SU-DHL-6 (cell line): ENCODE results near the gene MEMO1.

Experiments used
- H2AFZ ChIP-seq: fragments of 200-600 bp; sonication (generic); 2 replicates; pipeline ENCODE4 v1.6.1; 2014; ENCODE audit warnings: low read depth, mild to moderate bottlenecking, moderate library complexity, mixed read lengths, antibody characterized with exemption, low read length; ENCODE audit not compliant: severe bottlenecking
- H3F3A ChIP-seq: fragments of 200-600 bp; shearing (Covaris generic); 2 replicates; pipeline ENCODE4 v1.6.0; 2016; ENCODE audit warnings: antibody characterized with exemption, mild to moderate bottlenecking; ENCODE audit not compliant: insufficient read depth
- H3K27ac ChIP-seq: fragments of 200-600 bp; sonication (generic); 2 replicates; pipeline ENCODE4 v1.5.1; 2016; ENCODE audit warnings: low read depth, mild to moderate bottlenecking, low read length, moderate library complexity, mixed read lengths
- H3K27me3 ChIP-seq: fragments of 200-600 bp; sonication (generic), shearing (Covaris generic); 2 replicates; pipeline ENCODE4 v1.6.0; 2014; ENCODE audit warnings: mild to moderate bottlenecking, low read length
- H3K36me3 ChIP-seq: fragments of 200-600 bp; sonication (generic); 2 replicates; pipeline ENCODE4 v1.6.1; 2014; ENCODE audit warnings: mild to moderate bottlenecking, low read length, mixed read lengths
- H3K4me2 ChIP-seq: fragments of 300-600, 200-600 bp; shearing (Covaris generic), sonication (generic); 2 replicates; pipeline ENCODE4 v1.6.0; 2014; ENCODE audit warnings: low read length, low read depth, mild to moderate bottlenecking; ENCODE audit not compliant: poor library complexity, severe bottlenecking
- H3K4me3 ChIP-seq: fragments of 200-600 bp; sonication (generic); 2 replicates; pipeline ENCODE4 v1.5.1; 2014; ENCODE audit warnings: antibody characterized with exemption, low read length, mild to moderate bottlenecking, mixed read lengths; ENCODE audit not compliant: insufficient read depth, poor library complexity, severe bottlenecking
- H3K79me2 ChIP-seq: fragments of 200-600 bp; sonication (generic); 2 replicates; pipeline ENCODE4 v1.6.1; 2014; ENCODE audit warnings: mild to moderate bottlenecking, low read length, moderate library complexity; ENCODE audit not compliant: insufficient read depth
- H3K9ac ChIP-seq: fragments of 200-600 bp; sonication (generic); 2 replicates; pipeline ENCODE4 v1.7.0; 2014; ENCODE audit warnings: mild to moderate bottlenecking, low read length
- H3K9me2 ChIP-seq: fragments of 200-600 bp; sonication (generic); replicated peaks from 2 replicates; pipeline ENCODE4 v1.6.1; 2014; ENCODE audit warnings: low read length; ENCODE audit not compliant: insufficient read depth
- H3K9me3 ChIP-seq: fragments of 200-600 bp; sonication (generic); 2 replicates; pipeline ENCODE4 v1.6.1; 2014; ENCODE audit warnings: low read length, mixed read lengths; ENCODE audit not compliant: insufficient read depth
- H4K20me1 ChIP-seq: fragments of 200-600 bp; sonication (generic); 2 replicates; pipeline ENCODE4 v1.6.1; 2014; ENCODE audit warnings: low read depth, mild to moderate bottlenecking, antibody characterized with exemption, low read length, moderate library complexity, mixed read lengths
- EZH2phosphoT487 ChIP-seq: fragments of 200-600 bp; sonication (generic), shearing (Covaris generic); conservative IDR thresholded peaks from 2 replicates; pipeline ENCODE4 v1.6.1; 2018; ENCODE audit warnings: mild to moderate bottlenecking, antibody characterized with exemption, low read length, moderate library complexity, mixed read lengths
- TF ChIP-seq, protein P1 (sequence below): fragments of 200-600 bp; sonication (generic); IDR thresholded peaks from one replicate; pipeline ENCODE4 v1.5.1; 2017; ENCODE audit warnings: antibody characterized with exemption, mild to moderate bottlenecking, low read length, moderate library complexity; ENCODE audit not compliant: insufficient read depth, poor library complexity, severe bottlenecking

The MEMO1 gene

DNA sequence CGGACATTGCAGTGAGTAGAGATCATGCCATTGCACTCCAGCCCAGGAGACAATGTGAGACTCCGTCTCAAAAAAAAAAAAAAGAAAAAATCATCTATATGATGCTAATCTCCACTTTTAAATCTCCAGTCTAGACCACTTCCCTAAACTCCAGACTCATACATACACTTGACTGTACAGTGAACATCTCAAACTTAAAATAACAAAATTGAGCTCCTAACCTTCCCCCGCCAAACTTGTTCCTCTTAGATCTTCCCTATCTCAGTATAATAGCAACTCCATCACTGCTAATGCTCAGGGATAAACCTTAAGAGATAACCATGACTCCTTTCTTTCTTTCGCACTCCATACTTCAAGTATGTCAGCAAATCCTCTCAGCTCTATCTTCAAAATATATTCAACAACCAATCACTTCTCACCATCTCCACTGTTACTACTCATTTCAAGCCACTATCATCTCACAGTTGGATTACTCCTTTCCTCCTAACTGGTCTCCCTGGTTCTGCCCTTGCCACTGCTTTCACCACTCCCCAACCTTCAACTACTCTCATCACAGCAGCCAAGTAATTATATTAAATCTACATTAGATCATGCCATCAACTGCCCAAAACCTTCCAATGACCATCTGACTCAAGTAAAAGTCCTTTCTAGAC, 12.0 kb downstream of the MEMO1 start:
- peaks cover 2% of the 10 kb centered on the region; the same call in 1 of the 2 replicates for H3K36me3 ChIP-seq
- H3K9me3 ChIP-seq: no peaks in the 10 kb centered on the region
- no peaks in the 10 kb centered on the region for H3K27me3 ChIP-seq
- H4K20me1 ChIP-seq: peaks cover 5% of the 10 kb centered on the region; the same call in 1 of the 2 replicates
- H3K79me2 ChIP-seq: peaks cover 97% of the 10 kb centered on the region
- no peak overlapping the region for H3K27ac ChIP-seq
- peaks cover 16% of the 10 kb centered on the region for H3F3A ChIP-seq
- H3K9me2 ChIP-seq: no peaks in the 10 kb centered on the region
- no peak overlapping the region for H3K4me3 ChIP-seq
- no peak overlapping the region for H2AFZ ChIP-seq
- no peak overlapping the region for H3K9ac ChIP-seq
- no peak overlapping the region for H3K4me2 ChIP-seq
- TF ChIP-seq EZH2phosphoT487: no peak
- TF ChIP-seq, protein P1, sequence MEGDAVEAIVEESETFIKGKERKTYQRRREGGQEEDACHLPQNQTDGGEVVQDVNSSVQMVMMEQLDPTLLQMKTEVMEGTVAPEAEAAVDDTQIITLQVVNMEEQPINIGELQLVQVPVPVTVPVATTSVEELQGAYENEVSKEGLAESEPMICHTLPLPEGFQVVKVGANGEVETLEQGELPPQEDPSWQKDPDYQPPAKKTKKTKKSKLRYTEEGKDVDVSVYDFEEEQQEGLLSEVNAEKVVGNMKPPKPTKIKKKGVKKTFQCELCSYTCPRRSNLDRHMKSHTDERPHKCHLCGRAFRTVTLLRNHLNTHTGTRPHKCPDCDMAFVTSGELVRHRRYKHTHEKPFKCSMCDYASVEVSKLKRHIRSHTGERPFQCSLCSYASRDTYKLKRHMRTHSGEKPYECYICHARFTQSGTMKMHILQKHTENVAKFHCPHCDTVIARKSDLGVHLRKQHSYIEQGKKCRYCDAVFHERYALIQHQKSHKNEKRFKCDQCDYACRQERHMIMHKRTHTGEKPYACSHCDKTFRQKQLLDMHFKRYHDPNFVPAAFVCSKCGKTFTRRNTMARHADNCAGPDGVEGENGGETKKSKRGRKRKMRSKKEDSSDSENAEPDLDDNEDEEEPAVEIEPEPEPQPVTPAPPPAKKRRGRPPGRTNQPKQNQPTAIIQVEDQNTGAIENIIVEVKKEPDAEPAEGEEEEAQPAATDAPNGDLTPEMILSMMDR: no peak

DNA sequence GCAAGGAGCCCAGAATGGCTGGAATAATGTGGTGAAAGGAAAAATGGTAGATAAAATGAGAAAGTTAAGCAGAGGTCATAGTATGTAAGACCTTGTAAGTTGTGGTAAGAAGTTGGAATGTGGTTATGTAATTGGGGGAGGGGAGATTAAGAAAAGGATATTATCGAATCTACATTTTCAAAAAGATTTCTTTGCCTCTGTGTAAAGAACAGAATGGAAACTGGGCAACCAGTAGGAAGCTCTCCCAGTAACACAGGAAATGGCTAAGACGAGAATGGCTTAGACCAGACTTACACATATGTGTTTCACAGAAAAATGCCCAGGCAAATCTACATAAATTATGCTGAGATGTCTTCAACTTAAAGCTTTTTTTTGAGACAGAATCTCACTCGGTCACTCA, 13.2 kb downstream of the MEMO1 start:
- Histone ChIP-seq H3K4me3 (no peak overlapping the region), H3K9ac (no peak overlapping the region), H4K20me1 (peaks cover 5% of the 10 kb centered on the region), H3K27ac (no peak overlapping the region), H3K9me2 (no peaks in the 10 kb centered on the region), H3K79me2 (peaks cover 97% of the 10 kb centered on the region), H3K4me2 (no peak overlapping the region), H2AFZ (no peak overlapping the region), H3F3A (peaks cover 15% of the 10 kb centered on the region), H3K27me3 (no peaks in the 10 kb centered on the region), H3K36me3 (0 out of 2 replicates have a peak, but pooled peaks cover 1% of the 10 kb centered on the region), H3K9me3 (no peaks in the 10 kb centered on the region)
- no peak for TF ChIP-seq EZH2phosphoT487
- TF ChIP-seq, protein P1: no peak

DNA sequence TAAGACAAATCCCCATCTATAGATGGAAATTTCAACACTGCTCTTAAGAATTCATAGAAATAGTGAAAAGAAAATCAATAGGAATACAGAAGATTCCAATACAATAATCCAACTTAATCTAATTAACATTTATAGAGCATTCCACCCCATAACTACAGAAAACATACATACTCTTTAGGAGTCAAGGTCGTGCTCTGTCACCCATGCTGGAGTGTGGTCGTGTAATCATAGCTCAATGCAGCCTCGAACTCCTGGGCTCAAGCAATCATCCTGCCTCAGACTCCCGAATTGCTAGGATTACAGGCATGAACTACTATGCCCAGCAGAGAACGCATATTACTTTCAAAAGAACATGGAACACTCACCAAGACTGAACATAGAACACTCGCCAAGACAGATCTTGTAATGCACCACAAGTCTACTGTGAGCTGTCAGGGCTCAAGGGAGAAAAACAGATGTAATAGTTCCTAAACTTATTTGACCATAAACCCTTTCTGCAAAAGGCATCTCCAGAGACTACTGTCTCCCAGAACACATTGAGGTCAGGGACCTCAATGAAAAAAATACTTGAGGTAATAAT, 14.1 kb downstream of the MEMO1 start:
- Histone ChIP-seq H4K20me1 (peaks cover 5% of the 10 kb centered on the region), H3F3A (peaks cover 12% of the 10 kb centered on the region), H3K4me3 (no peak overlapping the region), H3K4me2 (no peak overlapping the region), H3K9me2 (no peaks in the 10 kb centered on the region), H3K9me3 (no peaks in the 10 kb centered on the region), H3K79me2 (peaks cover 99% of the 10 kb centered on the region), H3K27me3 (no peaks in the 10 kb centered on the region), H3K27ac (no peak overlapping the region), H3K36me3 (no peaks in the 10 kb centered on the region), H2AFZ (no peak overlapping the region), H3K9ac (no peak overlapping the region)
- no peak for TF ChIP-seq EZH2phosphoT487
- TF ChIP-seq, protein P1: no peak
